Muscle of leg (tissue), 11 donors: ENCODE measurements around the gene CFAP20. TPM values are rescaled to one million over a fixed set of nuclear protein-coding genes. Genes with fewer than 3 reads are reported as not detected.

Experiments used
- DNase-seq: peaks from one replicate; pipeline ENCODE4 v3.0.0; 2013
- H3K27ac ChIP-seq: one replicate; pipeline ENCODE4 v1.5.1; 2013; ENCODE audit warnings: mild to moderate bottlenecking, low read length, control low read depth
- H3K27me3 ChIP-seq: one replicate; pipeline ENCODE4 v1.6.1; 2013; ENCODE audit warnings: low read length; ENCODE audit not compliant: control insufficient read depth, insufficient read depth
- H3K36me3 ChIP-seq: one replicate; pipeline ENCODE4 v1.6.1; 2013; ENCODE audit warnings: low read length; ENCODE audit not compliant: control insufficient read depth, insufficient read depth
- H3K4me1 ChIP-seq: one replicate; pipeline ENCODE4 v1.6.1; 2013; ENCODE audit warnings: low read length; ENCODE audit not compliant: control insufficient read depth, insufficient read depth
- H3K4me3 ChIP-seq: one replicate; pipeline ENCODE4 v1.5.1; 2013; ENCODE audit warnings: low read length, control low read depth
- H3K9me3 ChIP-seq: replicated peaks from 2 replicates; pipeline ENCODE4 v1.6.1; 2013; ENCODE audit warnings: low read depth, low read length; ENCODE audit not compliant: control insufficient read depth
- WGBS: methylation state at CpG from one replicate; pipeline ENCODE4 v1.1.5; 2013; ENCODE audit warnings: missing lambda C conversion rate; ENCODE audit not compliant: insufficient coverage; 5-methylcytosine and 5-hydroxymethylcytosine counted together
- polyA plus RNA-seq, 8 donors: library from polyadenylated mRNA; unstranded; fragments of 120-200 nt; gene quantifications; one replicate each; pipeline versions ENCODE4 v1.2.1 to v1.2.3, GENCODE V29; 2013; ENCODE audit warnings: inconsistent platforms in 1 of 8, low replicate concordance in 1 of 8; ENCODE audit not compliant: insufficient read length in 8 of 8, insufficient read depth in 1 of 8
- total RNA-seq: library from RNA; stranded (reverse); fragments of 120-200 nt; gene quantifications from one replicate; pipeline ENCODE4 v1.2.4, GENCODE V29; 2013

CFAP20 gene
- total and polyA plus RNA-seq, 9 donors = 47.1 to 58.8 (median 55.0) TPM

DNA sequence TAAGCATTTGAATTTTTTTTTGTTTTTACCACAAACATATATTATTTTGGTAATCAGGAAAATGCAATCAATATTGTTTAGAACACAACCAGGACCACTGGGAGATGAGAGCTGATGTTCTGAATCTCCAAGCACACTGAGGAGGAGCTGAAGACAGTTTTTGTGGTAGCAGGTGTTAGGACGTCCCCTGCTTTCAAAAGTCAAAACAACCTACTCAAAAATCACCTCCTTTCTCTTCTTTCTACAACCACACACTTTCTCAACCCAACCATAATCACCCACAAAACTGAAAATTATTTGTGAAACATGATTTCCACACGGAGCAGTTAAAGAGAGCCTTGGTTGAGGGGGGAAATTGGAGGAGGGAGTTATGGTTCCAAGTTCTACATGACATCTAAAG lies 26.7 kb upstream of the CFAP20 start:
- no CpG with 5 or more reads among the region's 2 CpGs for WGBS
- Histone ChIP-seq H3K4me3 (no peak overlapping the region), H3K27me3 (no peaks in the 10 kb centered on the region), H3K27ac (no peak overlapping the region), H3K36me3 (peaks cover 25% of the 10 kb centered on the region), H3K9me3 (no peaks in the 10 kb centered on the region), H3K4me1 (no peaks in the 10 kb centered on the region)
- no peak for DNase-seq

DNA sequence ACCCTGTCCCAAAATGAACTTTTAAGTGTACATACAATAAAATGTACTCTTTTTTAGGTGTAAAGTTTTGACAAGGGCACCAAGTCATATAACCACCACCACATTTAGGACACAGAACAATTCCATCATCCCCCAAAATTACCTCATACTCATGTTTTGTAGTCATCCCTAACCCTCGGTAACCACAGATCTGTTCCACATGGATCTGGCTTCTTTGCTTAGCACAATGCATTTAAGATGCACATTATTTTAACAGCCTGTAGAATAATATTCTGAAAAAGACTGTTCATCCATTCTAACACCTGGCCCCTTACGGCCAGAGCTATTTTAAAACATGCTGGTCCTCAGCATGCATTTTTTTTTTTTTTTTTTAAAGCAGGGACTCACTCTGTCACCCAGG lies 25.2 kb upstream of the CFAP20 start:
- WGBS = 100% methylated on average over 1 of the region's 2 CpGs
- Histone ChIP-seq H3K27me3 (no peaks in the 10 kb centered on the region), H3K36me3 (peaks cover 17% of the 10 kb centered on the region), H3K4me1 (no peaks in the 10 kb centered on the region), H3K9me3 (no peaks in the 10 kb centered on the region), H3K4me3 (no peak overlapping the region), H3K27ac (no peak overlapping the region)
- DNase-seq = no peak

GRCh38 chr16:58152246-58152868 lies 23.2 kb upstream of the CFAP20 start:
- WGBS = no CpG with 5 or more reads among the region's 8 CpGs
- no peak overlapping the region for H3K4me3 ChIP-seq
- H3K4me1 ChIP-seq = no peaks in the 10 kb centered on the region
- no peak overlapping the region for H3K27ac ChIP-seq
- no peaks in the 10 kb centered on the region for H3K27me3 ChIP-seq
- H3K9me3 ChIP-seq = no peaks in the 10 kb centered on the region
- peaks cover 6% of the 10 kb centered on the region for H3K36me3 ChIP-seq
- no peak for DNase-seq

GRCh38 chr16:58148526-58148925 lies 19.3 kb upstream of the CFAP20 start:
- whole genome bisulfite sequencing = 86% methylated on average over 1 of the region's 1 CpG

GRCh38 chr16:58148099-58148498 lies 18.9 kb upstream of the CFAP20 start:
- Histone ChIP-seq H3K4me1 (no peaks in the 10 kb centered on the region), H3K36me3 (no peaks in the 10 kb centered on the region), H3K4me3 (no peak overlapping the region), H3K27ac (no peak overlapping the region), H3K9me3 (no peaks in the 10 kb centered on the region), H3K27me3 (no peaks in the 10 kb centered on the region)
- WGBS = no CpG with 5 or more reads among the region's 2 CpGs
- DNase-seq = no peak

More at GRCh38 chr16:58148526-58148925, 19.3 kb upstream of the CFAP20 start:
- Histone ChIP-seq H3K27me3 (no peaks in the 10 kb centered on the region), H3K9me3 (no peaks in the 10 kb centered on the region), H3K4me1 (no peaks in the 10 kb centered on the region), H3K36me3 (no peaks in the 10 kb centered on the region), H3K4me3 (no peak overlapping the region), H3K27ac (no peak overlapping the region)
- DNase-seq = no peak

DNA sequence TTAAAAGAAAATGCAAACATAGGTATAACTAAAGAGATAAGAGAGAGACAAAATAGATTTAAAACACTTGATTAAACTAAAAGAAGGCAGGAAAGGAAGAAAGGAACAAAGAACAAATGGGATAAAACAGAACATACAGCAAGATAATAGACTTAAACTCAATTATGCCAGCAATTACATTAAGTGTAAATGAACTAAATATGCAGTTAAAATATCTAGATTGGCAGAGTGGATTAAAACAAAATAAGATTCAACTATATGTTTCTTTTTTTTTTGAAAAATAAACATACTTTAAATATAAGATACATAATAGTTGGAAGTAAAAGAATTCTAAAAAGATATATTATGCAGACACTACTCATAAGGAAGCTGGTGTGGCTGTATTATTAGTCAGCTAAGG lies 9.7 kb upstream of the CFAP20 start:
- peaks cover 2% of the 10 kb centered on the region for H3K9me3 ChIP-seq
- H3K36me3 ChIP-seq = no peaks in the 10 kb centered on the region
- no peak for DNase-seq
- no peak overlapping the region for H3K27ac ChIP-seq
- no peaks in the 10 kb centered on the region for H3K27me3 ChIP-seq
- no peak overlapping the region for H3K4me3 ChIP-seq
- H3K4me1 ChIP-seq = no peaks in the 10 kb centered on the region

DNA sequence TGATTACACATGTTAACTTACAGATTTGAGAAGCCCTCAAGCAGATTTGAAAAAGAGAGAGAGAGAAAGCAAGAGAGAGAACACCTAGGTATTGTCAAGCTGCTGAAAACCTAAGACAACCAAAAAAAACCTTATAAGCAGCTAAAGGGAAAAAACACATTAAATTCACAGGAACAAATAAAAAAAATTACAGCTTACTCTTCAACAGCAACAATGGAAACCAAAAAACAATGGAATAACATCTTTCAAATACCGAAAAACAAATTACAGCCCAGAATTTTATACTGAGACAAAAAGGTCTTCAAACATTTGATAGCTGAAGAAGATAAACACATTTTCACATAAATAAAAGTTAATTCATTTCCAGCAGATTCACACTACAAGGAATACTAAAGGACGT lies 8.4 kb upstream of the CFAP20 start:
- Histone ChIP-seq H3K4me1 (no peaks in the 10 kb centered on the region), H3K4me3 (no peak overlapping the region), H3K27ac (no peak overlapping the region), H3K9me3 (peaks cover 2% of the 10 kb centered on the region), H3K36me3 (no peaks in the 10 kb centered on the region), H3K27me3 (no peaks in the 10 kb centered on the region)
- WGBS = no CpG with 5 or more reads among the region's 2 CpGs
- DNase-seq = no peak

GRCh38 chr16:58128711-58129096 lies 477 bp downstream of the CFAP20 start:
- Histone ChIP-seq H3K4me1 (peaks cover 33% of the 10 kb centered on the region), H3K4me3 (peak overlapping the region; percentile 98), H3K27me3 (no peaks in the 10 kb centered on the region), H3K36me3 (no peaks in the 10 kb centered on the region), H3K9me3 (peaks cover 8% of the 10 kb centered on the region), H3K27ac (peak overlapping the region; percentile 100)
- DNase-seq = peak; percentile 55
- WGBS = 0% methylated on average over 3 of the region's 25 CpGs

- peaks cover 8% of the 10 kb centered on the region for H3K9me3 ChIP-seq
- DNase-seq = peak; percentile 45
- peak overlapping the region; percentile 100 for H3K27ac ChIP-seq
- peak overlapping the region; percentile 98 for H3K4me3 ChIP-seq
- WGBS = 0% methylated on average over 2 of the region's 6 CpGs
- H3K4me1 ChIP-seq = peaks cover 33% of the 10 kb centered on the region
- H3K27me3 ChIP-seq = no peaks in the 10 kb centered on the region
- H3K36me3 ChIP-seq = no peaks in the 10 kb centered on the region
These were observed 975 bp downstream of the CFAP20 start for GRCh38 chr16:58128181-58128631.

DNA sequence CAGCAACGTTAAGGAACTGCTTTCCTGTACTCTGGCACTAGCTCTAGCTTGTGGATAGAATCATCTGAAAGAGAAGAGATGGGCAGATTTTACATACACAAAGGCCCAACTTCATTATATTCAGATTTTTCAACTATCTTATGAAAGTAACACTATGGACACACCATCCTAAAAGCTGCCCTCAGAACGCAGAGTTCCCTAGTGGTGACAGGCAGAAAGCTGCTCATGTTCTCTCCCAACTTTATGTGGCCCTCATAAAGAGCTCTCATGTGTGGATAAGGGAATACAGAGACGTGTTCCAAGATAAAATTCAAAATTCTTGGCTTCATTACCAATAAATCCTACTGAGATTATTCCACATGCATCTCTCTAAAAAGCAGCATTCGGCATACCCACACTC lies 1.5 kb downstream of the CFAP20 start:
- H3K9me3 ChIP-seq = peaks cover 8% of the 10 kb centered on the region
- WGBS = no CpG with 5 or more reads among the region's 4 CpGs
- no peak for DNase-seq
- no peaks in the 10 kb centered on the region for H3K27me3 ChIP-seq
- H3K27ac ChIP-seq = peak overlapping the region; percentile 100
- H3K4me3 ChIP-seq = peak overlapping the region; percentile 98
- H3K4me1 ChIP-seq = peaks cover 33% of the 10 kb centered on the region
- no peaks in the 10 kb centered on the region for H3K36me3 ChIP-seq
